ENCODE measurements around the gene ASTN1. TPM values are rescaled to one million over a fixed set of nuclear protein-coding genes. Genes with fewer than 3 reads are reported as not detected.
A peak's percentile ranks its signal among the peaks of the same experiment; 100 is the strongest.
"Not testable (repeated sequence)": the region's sequence is repeated elsewhere in the genome, so short reads cannot be mapped to it uniquely, and the experiment has no call there.

Gene ASTN1
- total RNA-seq, 1 donor from 2014 or later: not detected

DNA sequence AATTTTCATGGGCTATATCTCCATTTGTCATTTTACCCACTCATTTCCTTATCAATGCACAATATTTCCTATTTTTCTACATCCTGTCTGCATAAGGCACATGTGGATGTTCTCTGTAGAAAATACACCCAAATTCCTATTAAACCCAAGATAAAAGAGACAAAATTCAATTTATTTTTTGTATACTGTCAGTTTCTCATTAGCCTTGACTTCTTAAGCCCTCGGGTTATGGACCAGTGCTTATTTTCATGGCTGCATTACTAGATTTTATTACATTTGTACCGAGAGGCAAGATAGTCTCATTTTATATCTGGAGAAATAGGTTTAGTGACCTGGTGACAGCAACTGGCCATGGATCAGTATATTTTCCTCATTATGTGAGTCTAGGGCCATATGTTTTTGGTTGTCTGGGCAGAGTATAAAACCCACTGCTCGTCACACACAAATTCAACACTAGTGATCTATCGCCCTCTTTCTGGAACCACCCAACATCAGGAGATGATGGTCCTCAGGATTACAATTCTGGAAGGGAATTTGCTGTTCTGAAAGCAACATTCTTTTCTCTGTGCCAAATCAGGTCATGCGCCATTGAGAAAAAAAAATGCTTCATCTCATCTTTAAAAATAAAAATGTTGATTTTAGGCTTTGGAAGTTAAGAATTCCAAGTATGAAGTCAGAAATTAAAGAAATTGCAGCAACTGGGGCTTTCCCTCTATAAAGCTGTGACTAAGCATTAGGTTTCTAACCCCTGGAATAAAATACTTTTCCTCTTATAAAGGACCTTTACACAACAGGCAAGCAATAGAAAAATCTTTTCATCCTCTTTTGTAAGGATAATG is 81.4 kb downstream of the ASTN1 start:
- H3K27me3 ChIP-seq (ENCODE audit: control insufficient read depth, insufficient read depth, low read length): no peaks in the 10 kb centered on the region
- TF ChIP-seq, protein P1, sequence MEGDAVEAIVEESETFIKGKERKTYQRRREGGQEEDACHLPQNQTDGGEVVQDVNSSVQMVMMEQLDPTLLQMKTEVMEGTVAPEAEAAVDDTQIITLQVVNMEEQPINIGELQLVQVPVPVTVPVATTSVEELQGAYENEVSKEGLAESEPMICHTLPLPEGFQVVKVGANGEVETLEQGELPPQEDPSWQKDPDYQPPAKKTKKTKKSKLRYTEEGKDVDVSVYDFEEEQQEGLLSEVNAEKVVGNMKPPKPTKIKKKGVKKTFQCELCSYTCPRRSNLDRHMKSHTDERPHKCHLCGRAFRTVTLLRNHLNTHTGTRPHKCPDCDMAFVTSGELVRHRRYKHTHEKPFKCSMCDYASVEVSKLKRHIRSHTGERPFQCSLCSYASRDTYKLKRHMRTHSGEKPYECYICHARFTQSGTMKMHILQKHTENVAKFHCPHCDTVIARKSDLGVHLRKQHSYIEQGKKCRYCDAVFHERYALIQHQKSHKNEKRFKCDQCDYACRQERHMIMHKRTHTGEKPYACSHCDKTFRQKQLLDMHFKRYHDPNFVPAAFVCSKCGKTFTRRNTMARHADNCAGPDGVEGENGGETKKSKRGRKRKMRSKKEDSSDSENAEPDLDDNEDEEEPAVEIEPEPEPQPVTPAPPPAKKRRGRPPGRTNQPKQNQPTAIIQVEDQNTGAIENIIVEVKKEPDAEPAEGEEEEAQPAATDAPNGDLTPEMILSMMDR (IDR thresholded peaks at IDR 0.05; ENCODE audit: insufficient read depth, low read length, severe bottlenecking): no peak
- FAIRE-seq (no peak), DNase-seq (ENCODE audit: low read depth) (peak; percentile 1)
- no peak overlapping the region for H3K4me3 ChIP-seq (ENCODE audit: low read depth, low read length)
- H3K36me3 ChIP-seq (ENCODE audit: control insufficient read depth, insufficient read depth, low read length): no peaks in the 10 kb centered on the region

DNA sequence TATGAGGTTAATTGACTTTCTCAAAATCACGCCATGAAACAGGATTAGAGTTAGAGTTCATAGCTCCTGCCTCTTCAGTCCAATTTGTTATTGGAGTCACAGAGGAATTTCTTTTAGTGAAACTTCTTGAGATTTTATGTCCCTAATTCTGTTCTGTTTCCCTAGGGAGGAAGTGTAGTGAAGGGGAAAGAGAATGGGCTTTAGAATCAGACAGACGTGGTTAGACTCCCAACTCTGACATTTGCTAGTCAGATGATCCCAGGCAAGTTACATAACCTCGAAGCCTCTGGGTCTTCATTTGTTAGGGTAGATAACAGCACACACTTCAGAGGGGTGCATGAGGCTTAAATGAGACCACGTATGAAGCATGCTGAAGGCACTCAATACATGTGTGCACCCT is 83.9 kb downstream of the ASTN1 start:
- DNase-seq (ENCODE audit: low read depth) (no peak), FAIRE-seq (no peak)
- Histone ChIP-seq H3K36me3 (ENCODE audit: control insufficient read depth, insufficient read depth, low read length) (no peaks in the 10 kb centered on the region), H3K4me3 (ENCODE audit: low read depth, low read length) (no peak overlapping the region), H3K27me3 (ENCODE audit: control insufficient read depth, insufficient read depth, low read length) (no peaks in the 10 kb centered on the region)
- TF ChIP-seq, protein P1 (IDR thresholded peaks at IDR 0.05; ENCODE audit: insufficient read depth, low read length, severe bottlenecking): no peak

- FAIRE-seq: no peak
- H3K36me3 ChIP-seq (ENCODE audit: control insufficient read depth, insufficient read depth, low read length): no peaks in the 10 kb centered on the region
- TF ChIP-seq, protein P1 (IDR thresholded peaks at IDR 0.05; ENCODE audit: insufficient read depth, low read length, severe bottlenecking): no peak
These were observed 86.6 kb downstream of the ASTN1 start for GRCh38 chr1:177077734-177078499.

GRCh38 chr1:177077006-177077405 is 87.5 kb downstream of the ASTN1 start:
- Histone ChIP-seq H3K36me3 (ENCODE audit: control insufficient read depth, insufficient read depth, low read length) (no peaks in the 10 kb centered on the region), H3K27me3 (ENCODE audit: control insufficient read depth, insufficient read depth, low read length) (no peaks in the 10 kb centered on the region), H3K4me3 (ENCODE audit: low read depth, low read length) (no peak overlapping the region)
- TF ChIP-seq, protein P1 (IDR thresholded peaks at IDR 0.05; ENCODE audit: insufficient read depth, low read length, severe bottlenecking): no peak
- FAIRE-seq: no peak
- no peak for DNase-seq (ENCODE audit: low read depth)

More at GRCh38 chr1:177077734-177078499, 86.6 kb downstream of the ASTN1 start:
- no peak for DNase-seq (ENCODE audit: low read depth)
- H3K4me3 ChIP-seq (ENCODE audit: low read depth, low read length): no peak overlapping the region
- H3K27me3 ChIP-seq (ENCODE audit: control insufficient read depth, insufficient read depth, low read length): no peaks in the 10 kb centered on the region

GRCh38 chr1:177074811-177075210 is 89.7 kb downstream of the ASTN1 start:
- H3K27me3 ChIP-seq (ENCODE audit: control insufficient read depth, insufficient read depth, low read length): not testable (repeated sequence)

GRCh38 chr1:177069490-177069889 is 95.0 kb downstream of the ASTN1 start:
- FAIRE-seq: no peak

More at GRCh38 chr1:177074811-177075210, 89.7 kb downstream of the ASTN1 start:
- H3K4me3 ChIP-seq (ENCODE audit: low read depth, low read length); FAIRE-seq; DNase-seq (ENCODE audit: low read depth); H3K36me3 ChIP-seq (ENCODE audit: control insufficient read depth, insufficient read depth, low read length): not testable (repeated sequence)

More at GRCh38 chr1:177069490-177069889, 95.0 kb downstream of the ASTN1 start:
- TF ChIP-seq, protein P1 (IDR thresholded peaks at IDR 0.05; ENCODE audit: insufficient read depth, low read length, severe bottlenecking): no peak
- Histone ChIP-seq H3K4me3 (ENCODE audit: low read depth, low read length) (no peak overlapping the region), H3K36me3 (ENCODE audit: control insufficient read depth, insufficient read depth, low read length) (no peaks in the 10 kb centered on the region), H3K27me3 (ENCODE audit: control insufficient read depth, insufficient read depth, low read length) (no peaks in the 10 kb centered on the region)
- DNase-seq (ENCODE audit: low read depth): no peak

Measured in bronchial epithelial cell (primary cell).